GM19099 (cell line): Measurements from ENCODE around the gene SBK2.

Experiments
- POLR2A ChIP-seq: IDR thresholded peaks from 3 replicates; pipeline ENCODE4 v1.6.1; 2011; ENCODE audit warnings: low read depth; ENCODE audit not compliant: insufficient read length; ENCODE audit errors: extremely low read depth

Gene SBK2

DNA sequence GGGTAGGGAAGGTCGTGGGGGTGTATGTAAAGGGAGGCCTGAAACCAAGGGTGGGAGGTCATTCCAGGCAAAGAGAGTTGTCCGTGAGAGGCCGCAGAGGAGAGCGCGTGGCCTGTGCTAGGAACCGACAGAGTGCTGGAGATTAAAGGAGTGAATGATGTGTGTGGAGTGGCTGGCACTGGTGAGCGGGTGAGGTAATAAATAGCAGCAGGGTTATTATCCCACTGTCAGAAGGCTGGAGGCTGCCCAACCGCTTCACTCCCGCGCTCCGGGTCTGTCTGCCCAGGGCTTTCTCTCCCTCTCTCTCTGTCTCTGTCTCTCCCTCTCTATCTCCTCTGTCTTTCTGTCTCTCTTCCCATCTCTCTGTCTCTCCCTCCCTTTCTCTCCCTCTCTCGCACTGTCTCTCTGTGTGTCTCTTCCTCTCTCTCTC lies 26.3 kb upstream of the SBK2 start:
- no peak for TF ChIP-seq POLR2A

DNA sequence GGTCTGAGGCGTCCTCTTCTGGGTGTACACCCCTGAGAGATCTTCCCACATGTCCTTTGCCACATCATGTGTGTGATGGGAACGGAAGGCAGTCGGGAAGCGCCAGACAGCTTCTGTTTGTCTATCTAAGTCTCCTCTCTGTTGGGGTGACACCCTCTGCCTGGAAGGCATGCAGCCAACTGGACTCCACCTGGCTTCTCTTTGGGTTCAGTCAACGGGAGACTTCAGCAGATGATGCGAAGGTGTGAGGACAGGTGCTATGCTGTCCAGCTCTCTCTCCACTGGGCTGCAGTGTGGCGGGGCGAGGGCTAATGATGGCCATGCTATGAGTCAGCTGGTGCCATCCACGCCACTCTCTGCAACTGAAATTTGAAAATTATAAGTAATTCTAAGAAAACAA lies 22.8 kb upstream of the SBK2 start:
- TF ChIP-seq POLR2A: no peak

DNA sequence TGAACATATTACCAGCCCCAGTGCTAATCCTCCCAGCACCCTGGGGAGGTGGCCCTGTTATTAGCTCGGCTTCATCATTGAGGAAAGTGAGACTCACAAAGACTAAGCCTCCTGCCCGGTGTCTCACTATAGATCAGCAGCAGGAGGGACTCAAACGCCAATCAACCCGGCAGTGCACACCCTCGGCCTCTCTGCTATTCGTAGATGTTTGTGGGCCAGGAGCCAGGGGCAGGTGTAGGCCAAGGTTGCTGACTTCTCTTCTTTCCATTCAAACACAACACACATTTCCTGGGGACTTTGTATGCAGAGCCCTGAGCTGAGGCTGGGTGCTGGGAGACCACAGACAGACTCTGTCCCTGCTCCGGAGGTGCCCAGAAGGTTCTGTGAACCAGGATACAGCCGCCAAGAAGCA lies 17.8 kb upstream of the SBK2 start:
- TF ChIP-seq POLR2A: no peak

DNA sequence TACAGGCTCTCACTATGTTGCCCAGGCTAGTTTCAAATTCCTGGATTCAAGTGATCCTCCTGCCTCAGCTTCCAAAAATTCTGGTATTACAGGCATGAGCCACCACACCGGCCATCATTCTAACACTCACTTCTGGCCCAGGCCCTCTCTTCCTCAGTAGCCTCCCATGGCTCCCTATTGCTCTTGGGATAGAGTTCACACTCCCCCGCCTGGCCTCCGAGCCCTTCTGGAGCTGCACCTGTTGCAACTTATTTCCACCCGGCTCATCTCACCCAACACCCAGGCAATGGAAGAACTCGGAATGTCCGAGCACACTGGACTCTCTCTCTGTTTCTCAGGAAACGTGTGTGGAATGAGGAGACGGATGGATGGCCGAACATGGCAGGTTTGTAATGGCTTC lies 17.4 kb upstream of the SBK2 start:
- TF ChIP-seq POLR2A: no peak

DNA sequence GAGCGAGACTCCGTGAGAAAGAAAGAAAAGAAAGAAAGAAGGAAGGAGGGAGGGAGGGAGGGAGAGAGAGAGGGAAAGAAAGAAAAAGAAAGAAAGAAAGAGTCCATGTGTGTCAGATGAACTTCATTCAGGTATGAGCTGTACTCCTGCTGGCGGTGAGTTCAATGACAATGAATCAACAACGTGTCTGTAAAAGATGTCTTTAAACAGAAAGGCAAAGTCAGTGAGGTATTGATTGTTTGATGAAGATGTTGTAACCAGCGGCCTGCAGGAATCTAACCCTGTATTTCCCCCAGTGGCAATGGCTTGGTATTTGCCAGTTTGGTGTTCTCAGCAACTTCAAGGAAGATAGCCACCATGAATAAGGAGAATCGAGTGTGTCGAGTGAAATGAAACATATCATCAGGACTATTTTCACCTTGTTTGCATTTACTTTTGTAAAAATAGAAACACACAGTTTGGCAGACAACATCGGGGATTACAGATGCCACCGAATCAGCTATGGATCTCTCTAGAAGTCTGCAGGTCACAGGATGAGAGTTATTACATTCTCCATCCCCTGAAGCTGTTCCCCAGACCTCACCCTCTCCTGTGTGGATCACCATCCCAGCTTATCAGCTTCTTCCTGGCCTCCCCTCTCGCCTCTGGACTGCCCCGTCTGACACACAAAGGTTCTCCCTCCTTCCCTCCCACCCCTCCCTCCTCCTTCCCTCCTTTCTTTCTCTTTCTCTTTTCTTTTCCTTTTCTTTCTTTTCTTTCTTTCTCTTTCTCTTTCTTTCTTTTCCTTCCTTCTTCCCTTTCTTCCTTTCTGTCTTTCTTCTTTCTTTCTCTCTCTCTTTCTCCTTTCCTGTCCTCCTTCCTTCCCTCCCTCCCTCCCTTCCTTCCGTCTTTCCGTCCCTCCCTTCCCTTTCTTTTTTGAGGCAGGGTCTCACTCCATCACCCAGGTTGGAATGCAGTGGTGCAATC lies 16.6 kb upstream of the SBK2 start:
- TF ChIP-seq POLR2A: no peak

DNA sequence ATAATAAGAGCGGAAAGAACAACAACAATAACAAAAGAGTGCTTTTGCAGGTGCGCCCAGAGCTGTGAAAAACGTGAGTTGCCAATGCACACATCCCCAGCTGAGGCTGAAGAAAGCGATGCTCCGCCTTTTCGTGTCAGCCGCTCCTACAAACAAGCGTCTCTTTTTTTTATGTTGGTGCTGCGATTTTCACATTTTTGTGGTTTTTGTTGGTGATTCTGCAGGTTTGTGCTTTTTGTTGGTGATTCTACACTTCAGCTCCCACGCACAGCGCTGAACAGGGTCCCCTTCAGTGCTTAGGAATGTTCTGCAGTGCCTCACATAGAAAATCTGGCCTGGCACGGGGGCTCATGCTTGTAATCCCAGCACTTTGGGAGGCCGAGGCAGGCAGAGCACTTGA lies 15.7 kb upstream of the SBK2 start:
- no peak for TF ChIP-seq POLR2A

DNA sequence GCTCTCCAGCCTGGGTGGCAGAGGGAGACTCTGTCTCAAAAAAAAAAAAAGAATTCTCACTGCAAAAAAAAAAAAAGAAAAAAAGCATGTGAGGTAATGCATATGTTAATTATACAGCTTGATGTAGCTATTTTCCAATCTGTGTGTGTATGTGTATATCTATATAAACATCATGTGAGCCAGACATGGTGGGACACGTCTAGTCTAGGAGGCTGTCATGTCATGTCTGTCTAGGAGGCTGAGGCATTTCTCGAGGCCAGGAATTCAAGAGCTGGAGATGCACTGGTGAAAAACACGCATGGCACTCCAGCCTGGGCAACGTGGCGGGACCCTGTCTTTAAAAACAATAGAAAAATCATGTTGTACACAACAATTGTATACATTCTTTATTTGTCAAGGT lies 15.3 kb upstream of the SBK2 start:
- no peak for TF ChIP-seq POLR2A

DNA sequence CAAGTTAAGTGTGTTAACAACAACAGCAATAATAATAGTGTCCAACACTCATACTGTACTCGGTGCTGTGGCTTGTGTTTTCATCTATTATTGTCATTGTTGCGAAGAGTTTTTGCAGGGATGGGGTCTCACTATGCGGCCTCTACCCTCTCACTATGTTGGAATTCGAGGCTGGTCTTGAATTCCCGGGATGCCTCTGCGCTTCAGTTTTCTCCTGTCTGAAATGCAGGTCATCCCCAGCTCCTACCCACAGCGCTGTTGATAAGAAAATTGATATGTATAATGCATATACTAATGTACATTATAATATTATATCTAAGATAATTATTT lies 13.4 kb upstream of the SBK2 start:
- TF ChIP-seq POLR2A: no peak

DNA sequence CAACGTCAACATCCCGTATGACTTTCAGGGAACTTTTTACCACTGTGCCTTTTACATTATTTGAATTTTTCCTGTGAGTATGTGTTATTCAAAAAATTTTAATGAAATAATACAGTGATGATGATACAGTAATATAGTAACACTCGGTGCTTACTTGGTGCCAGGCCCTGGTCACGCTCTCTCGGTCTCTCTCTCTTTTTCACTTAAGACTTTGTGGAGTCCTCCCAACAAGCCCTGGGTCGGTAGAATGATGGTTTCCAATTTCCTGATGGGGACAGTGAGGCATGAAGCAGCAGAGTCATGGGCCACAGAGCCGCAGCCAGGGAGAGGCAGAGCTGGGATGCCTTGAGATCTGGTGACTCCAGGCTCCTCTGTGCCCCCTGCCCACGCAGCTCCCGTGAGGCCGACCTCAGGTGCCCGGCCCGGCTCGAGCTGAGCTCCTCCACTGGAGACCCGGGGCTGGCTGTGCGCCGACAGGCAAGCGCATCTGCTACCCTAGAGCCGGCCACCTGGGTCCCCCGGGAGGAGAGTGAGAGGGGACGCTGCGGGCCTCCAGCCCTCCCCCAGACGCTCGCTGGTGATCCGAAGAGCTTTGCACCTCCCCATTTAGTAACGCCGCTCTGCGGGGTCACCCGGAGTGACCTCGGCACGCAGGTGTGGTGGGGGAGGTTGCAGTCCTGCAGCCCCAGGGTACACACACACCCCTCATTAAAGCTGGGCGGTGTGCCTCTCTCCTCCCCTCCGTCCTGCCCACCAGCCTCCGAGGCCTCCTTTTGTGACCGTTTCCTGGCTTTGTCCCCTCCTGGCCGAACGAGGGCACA lies 12.8 kb upstream of the SBK2 start:
- TF ChIP-seq POLR2A: no peak

DNA sequence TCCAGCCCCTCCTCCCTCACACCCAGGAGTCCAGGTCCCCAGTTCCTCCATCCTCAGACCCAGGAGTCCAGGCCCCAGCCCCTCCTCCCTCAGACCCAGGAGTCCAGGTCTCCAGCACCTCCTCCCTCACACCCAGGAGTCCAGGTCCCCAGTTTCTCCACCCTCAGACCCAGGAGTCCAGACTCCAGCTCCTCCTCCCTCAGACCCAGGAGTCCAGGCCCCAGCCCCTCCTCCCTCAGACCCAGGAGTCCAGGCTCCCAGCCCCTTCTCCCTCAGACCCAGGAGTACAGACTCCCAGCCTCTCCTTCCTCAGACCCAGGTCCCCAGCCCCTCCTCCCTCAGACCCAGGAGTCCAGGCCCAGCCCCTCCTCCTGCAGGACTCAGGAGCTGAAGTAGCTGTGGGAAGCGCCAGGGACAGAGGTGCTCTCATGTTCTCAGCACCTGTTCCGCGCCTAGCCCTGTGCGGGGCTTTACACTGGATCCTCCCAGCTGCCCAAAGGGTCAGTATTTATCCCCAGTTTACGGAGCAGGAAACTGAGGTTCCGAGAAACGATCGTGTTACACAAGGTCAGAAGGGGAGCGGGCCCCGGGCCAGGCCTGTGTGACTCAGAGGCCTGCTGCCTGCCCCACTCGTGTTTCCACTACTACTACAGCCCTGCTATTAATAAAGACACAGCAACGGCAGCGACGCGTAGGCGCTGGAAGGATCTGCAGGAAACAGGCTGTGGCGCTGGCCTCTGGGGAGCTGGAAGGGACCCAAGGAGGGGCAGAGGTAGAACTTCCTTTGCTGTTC lies 10.1 kb upstream of the SBK2 start:
- TF ChIP-seq POLR2A: no peak

DNA sequence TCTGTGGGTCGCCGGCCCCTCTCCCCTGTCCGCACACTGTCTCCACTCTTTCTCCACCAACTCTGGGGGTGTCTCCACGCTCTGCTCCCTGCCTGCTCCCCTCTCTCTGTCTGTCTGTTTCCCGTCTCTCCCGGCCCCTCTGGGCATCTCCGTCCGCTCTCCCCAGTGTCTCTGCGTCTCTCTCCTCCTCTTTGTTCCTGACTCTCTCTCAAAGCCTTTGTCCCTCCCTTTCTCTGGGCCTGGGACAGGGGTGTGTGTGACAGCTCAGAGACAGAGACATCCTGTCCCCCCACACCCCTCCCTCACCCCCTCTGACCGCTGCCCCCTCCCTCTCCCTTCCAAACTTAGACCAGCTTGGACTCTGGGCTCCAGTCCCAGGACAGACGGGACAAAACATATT lies 9.1 kb upstream of the SBK2 start:
- TF ChIP-seq POLR2A: no peak

DNA sequence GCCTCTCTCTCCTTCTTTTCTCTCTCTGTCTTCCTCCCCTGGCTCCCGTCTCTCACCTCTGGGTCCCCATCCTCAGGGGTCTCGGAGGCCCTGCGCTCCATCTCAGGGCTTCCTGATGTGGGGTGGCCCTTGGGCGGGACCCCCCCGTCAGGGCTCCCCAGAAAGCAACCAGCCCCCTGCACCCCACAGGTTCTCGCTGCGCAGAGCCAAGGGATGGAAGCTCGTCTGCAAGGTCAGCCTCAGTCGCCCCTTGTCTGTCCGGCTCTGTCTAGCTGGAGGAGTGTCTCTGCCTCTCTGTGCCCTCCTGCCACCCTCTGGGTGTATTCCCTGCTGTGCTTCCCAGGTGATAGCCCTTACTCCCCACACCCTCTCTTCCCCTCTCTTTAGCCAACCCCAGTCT lies 8.5 kb upstream of the SBK2 start, which contains the start of gene SBK3:
SBK3 (minus strand) TSS at position 101 of the 400 bp plus-strand sequence; CDS start at position 101, 0 bp downstream.
- TF ChIP-seq POLR2A: no peak

DNA sequence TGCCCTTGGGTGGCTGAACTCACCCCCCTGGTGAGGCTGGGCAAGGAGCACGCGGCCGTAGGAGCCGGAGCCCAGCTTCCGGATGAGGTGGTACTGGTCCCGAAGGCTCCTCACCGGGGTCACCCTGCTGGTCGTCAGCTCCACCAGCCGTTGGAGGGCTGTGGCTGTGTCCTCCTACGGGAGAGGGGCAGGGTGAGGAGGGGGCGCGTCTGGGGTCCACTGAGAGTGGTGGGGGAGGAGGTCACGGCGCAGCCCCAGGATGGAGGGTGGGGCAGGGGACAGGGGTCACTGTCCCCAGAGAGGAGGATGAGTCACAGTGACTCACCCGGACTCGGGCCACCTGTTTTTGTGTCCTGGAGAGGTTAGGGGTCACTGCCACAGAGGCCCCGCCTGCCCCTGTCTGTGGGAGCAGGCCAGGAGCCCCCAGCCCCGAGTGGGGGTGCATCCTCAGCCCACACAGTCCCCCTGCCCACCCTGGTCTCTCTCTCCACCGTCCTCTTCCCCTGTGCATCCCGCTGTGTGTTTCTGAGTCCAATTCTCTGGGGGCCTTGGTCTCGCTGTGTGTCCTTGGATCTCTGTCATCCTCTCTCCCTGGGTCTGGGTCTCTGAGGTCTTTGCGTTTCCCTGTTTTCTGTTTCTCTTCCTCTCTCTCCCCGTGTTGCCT lies 8.0 kb upstream of the SBK2 start:
- no peak for TF ChIP-seq POLR2A

DNA sequence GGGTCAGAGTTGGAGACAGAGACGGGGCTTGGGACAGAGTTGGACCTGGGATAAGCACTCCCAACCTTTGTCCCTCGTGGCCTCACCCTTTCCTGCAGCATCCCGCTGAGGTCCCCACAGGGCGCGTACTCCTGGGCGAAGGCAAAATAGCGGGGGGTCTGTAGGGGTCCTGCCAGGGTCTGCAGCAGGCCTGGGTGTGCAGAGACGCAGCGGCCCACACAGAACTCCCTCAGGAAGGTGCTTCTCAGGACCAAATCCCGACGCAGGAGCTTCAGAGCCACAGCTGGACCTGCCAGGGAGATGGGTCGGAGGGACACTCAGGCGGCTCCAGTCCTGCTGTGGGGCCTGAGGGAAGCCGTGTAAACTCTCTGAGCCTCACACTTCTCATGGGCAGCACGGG lies 7.1 kb upstream of the SBK2 start:
- TF ChIP-seq POLR2A: no peak
